GM12874 (cell line): ENCODE measurements around the gene SDK2.

Experiments
- CTCF ChIP-seq: IDR thresholded peaks from 2 replicates; pipeline ENCODE4 v1.5.1; 2011; ENCODE audit warnings: low read depth, mild to moderate bottlenecking, control low read depth, low read length, moderate library complexity; ENCODE audit not compliant: insufficient read depth

SDK2 gene

GRCh38 chr17:73592079-73592415, 52.2 kb downstream of the SDK2 start:
- no peak for TF ChIP-seq CTCF

- no peak for TF ChIP-seq CTCF
Measured at GRCh38 chr17:73591296-73592078, 52.8 kb downstream of the SDK2 start.

GRCh38 chr17:73589363-73589980, 54.8 kb downstream of the SDK2 start:
- no peak for TF ChIP-seq CTCF

- no peak for TF ChIP-seq CTCF
Measured at GRCh38 chr17:73588891-73589290, 55.4 kb downstream of the SDK2 start.

GRCh38 chr17:73588301-73588846, 55.9 kb downstream of the SDK2 start:
- TF ChIP-seq CTCF = no peak

GRCh38 chr17:73586921-73587602, 57.2 kb downstream of the SDK2 start:
- no peak for TF ChIP-seq CTCF

- TF ChIP-seq CTCF = no peak
Measured at GRCh38 chr17:73586275-73586832, 57.9 kb downstream of the SDK2 start.
